ENCODE measurements around the gene CCDC146.
"Not testable (repeated sequence)": the region's sequence is repeated elsewhere in the genome, so short reads cannot be mapped to it uniquely, and the experiment has no call there.

DNA sequence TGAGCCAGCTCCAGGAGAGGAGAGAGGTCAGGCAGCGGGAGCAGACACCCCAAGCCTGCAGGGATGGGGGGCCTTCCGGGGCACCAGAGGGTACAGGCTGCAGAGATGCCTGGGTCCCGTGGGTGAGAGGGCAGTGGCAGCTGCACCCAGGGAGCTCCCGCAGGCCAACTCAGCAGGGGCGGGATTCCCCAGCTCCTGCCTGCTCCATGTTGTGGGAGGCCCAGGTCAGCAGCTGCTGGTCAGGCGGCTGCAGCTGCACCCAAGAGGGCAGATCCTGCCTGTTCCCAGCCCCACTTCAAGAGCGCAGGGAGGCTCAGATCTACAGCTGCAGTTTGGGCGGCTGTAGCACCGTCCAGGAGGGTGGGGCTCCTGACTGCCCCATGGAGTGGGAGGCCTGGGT is 4.6 kb downstream of the CCDC146 start:
- not testable (repeated sequence) for TF ChIP-seq POLR2A (IDR thresholded peaks at IDR 0.05)
- TF ChIP-seq, protein P1, sequence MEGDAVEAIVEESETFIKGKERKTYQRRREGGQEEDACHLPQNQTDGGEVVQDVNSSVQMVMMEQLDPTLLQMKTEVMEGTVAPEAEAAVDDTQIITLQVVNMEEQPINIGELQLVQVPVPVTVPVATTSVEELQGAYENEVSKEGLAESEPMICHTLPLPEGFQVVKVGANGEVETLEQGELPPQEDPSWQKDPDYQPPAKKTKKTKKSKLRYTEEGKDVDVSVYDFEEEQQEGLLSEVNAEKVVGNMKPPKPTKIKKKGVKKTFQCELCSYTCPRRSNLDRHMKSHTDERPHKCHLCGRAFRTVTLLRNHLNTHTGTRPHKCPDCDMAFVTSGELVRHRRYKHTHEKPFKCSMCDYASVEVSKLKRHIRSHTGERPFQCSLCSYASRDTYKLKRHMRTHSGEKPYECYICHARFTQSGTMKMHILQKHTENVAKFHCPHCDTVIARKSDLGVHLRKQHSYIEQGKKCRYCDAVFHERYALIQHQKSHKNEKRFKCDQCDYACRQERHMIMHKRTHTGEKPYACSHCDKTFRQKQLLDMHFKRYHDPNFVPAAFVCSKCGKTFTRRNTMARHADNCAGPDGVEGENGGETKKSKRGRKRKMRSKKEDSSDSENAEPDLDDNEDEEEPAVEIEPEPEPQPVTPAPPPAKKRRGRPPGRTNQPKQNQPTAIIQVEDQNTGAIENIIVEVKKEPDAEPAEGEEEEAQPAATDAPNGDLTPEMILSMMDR (IDR thresholded peaks at IDR 0.05): not testable (repeated sequence)
